Measurements from ENCODE around the gene PDLIM7.

- TF ChIP-seq RAD21 (IDR thresholded peaks at IDR 0.05; ENCODE audit: low read length) (no peak), TAF1 (IDR thresholded peaks at IDR 0.05; ENCODE audit: borderline replicate concordance, low read depth, low read length) (0 out of 2 replicates have a peak, but pooled peaks have one; percentile 8)
Observed at GRCh38 chr5:177516601-177517568, 19.5 kb upstream of the PDLIM7 start, which contains the start of gene DDX41.
